ELF-1 (cell line): ENCODE measurements around the gene MPDZ.
"Not testable (repeated sequence)": the region's sequence is repeated elsewhere in the genome, so short reads cannot be mapped to it uniquely, and the experiment has no call there.

Source experiments
- DNase-seq: peaks from one replicate; pipeline ENCODE4 v3.0.0-alpha.2; 2016; ENCODE audit warnings: low read depth, low spot score

Gene MPDZ

DNA sequence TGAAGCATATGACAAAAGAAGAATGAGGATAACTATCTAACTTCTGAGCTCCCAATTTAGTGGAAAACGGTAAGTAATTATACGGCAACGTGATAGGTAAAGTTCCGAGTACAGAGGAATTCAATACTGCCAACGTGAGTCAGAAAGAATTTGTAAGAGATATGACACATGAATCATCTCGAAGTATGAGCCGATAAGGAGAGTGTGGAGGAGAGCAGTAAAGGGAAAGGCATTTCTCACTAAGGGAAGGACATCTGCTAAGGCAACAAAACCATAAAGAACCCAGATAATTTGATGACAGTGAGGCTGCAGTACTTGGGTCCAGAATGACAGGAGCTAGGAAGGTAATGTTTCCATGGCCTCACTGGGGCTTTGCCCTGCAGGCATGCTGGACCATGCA is 11.0 kb downstream of the MPDZ start:
- DNase-seq, result no peak

DNA sequence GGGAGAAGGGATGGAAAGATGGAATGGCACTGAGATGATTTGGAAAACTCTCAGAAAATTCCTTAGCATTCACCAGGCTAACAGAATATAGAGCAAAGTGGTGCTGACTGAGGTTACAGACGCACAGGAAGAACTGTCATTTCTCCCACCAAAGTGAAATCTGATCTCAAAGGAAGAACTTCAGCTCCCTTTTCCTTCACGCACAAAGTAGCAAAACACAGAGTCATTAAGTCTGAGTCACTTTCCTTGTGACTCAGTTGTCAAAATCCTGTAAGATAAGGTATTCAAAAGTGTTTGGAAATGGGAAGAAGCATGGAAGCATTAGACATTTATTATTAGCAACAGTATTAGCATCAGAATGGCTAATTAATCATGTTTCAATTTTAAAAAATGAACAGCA is 11.7 kb downstream of the MPDZ start:
- peak; percentile 21 for DNase-seq

GRCh38 chr9:13266167-13266566 is 13.3 kb downstream of the MPDZ start:
- DNase-seq, result no peak

GRCh38 chr9:13264788-13265187 is 14.7 kb downstream of the MPDZ start:
- DNase-seq, result no peak

- DNase-seq, result no peak
These were observed 16.0 kb downstream of the MPDZ start for GRCh38 chr9:13263511-13263910.

- DNase-seq, result no peak
These were observed 26.6 kb downstream of the MPDZ start for GRCh38 chr9:13252852-13253251.

- DNase-seq, result no peak
These were observed 35.3 kb downstream of the MPDZ start for GRCh38 chr9:13244181-13244580.

DNA sequence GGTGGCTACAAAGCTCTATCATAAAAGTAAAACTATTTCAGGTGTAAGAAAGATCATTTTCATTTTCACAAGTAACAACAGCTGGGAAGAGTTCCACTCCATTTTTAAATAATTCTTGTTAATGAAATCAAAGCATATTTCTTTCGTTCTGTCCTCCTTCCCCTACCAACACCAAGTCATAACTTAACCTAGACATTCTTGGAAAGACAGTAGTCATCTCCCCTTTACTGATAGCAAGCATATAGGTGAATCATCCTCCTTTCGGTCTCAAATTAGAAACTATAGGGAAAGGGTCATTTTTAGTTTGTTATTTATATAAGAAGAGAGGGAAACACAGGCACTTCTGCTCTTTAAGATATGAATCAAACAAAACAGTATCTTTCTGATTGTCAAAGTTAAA is 38.2 kb downstream of the MPDZ start:
- no peak for DNase-seq

GRCh38 chr9:13239660-13240059 is 39.8 kb downstream of the MPDZ start:
- no peak for DNase-seq

DNA sequence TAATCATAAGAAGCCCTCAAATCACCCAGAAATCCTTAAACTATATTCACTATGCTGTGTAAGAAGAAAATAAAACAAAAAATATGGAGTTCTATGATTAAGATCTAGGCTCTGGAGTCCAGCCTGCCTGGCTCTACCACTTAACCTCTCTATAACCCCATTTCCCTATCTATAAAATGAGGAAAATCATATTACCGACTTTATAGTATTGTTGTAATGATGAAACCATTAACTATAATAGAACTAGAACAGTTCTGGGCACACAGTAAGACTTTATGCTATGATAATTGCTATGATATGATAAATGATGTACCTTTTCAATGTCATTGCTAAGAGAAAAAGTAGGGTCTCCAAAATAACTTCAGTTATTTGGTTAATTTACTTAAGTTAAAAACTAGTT is 40.3 kb downstream of the MPDZ start:
- DNase-seq, result no peak

DNA sequence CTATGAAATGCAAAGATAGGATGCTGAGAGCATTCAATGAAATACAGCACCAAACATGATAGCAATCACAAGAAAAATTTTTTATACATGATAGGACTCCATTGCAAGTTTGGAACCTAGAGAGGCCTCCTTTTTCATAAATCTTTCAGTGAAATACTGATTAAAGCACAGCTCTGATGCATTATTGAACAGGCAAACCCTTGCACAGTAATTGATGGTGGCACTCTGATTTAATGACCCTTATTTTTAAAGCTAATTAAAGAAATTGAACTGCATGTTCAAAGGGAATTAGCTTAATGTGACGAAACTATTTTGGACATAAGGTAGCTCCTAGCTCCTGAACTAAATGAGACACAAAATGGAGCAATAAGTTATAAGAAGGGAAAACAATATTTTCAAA is 44.6 kb downstream of the MPDZ start:
- no peak for DNase-seq

GRCh38 chr9:13228431-13228830 is 51.1 kb downstream of the MPDZ start:
- no peak for DNase-seq

- no peak for DNase-seq
These were observed 55.1 kb downstream of the MPDZ start for GRCh38 chr9:13224366-13224765.

- DNase-seq, result not testable (repeated sequence)
These were observed 56.8 kb downstream of the MPDZ start for GRCh38 chr9:13222733-13223132.

DNA sequence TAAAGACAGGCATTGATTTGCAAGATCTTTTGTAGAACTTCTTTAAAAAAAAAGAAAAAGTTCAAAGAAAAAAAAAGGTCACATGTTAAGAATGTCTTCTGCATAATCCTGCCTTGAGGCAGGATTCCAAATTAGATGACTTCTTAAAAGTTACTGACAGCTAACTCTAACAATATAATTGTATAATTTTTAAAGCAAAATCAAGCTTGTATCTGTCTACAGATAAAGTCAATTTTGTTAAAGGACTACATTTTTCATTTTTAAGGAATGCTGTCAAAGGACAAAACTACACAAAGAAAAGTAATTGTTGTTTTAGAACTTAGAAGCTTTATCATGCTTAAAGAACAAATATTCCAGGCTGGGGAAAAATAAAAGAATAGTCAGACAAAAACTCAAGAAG is 57.8 kb downstream of the MPDZ start:
- no peak for DNase-seq

DNA sequence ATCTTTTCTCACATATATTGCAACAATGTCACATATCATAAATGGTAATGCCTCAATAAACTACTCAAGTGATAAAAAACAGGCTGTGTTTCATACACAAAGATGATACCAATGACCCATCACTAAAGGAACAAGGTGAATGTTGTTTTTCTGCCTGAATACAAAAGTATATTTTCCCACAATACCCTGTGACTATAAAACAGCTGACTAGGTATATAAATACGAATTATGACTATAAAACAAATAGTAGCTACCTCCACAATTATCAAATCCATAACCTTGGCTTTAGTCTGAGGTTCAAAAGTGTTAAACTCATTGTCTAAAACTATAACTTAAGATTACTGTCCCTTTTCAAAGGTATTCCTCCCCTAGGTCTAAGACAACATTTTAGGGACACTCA is 58.7 kb downstream of the MPDZ start:
- no peak for DNase-seq

GRCh38 chr9:13215791-13216554 is 63.5 kb downstream of the MPDZ start:
- DNase-seq, result no peak

DNA sequence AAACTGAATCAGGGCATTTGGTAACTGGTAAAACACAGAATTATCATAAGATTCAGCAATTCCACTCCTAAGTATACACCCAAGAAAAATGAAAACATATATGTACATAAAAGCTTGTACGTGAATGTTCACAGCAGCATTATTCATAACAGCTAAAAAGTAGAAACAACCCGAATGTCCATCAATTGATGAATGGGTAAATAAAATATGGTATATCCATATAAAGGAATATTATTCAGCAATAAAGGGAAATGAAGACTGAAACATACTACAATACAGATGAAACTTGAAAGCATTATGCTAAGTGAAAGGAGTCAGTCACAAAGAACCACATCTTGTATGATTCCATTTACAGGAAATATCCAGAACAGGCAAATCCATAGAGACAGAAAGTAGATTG is 65.5 kb downstream of the MPDZ start:
- DNase-seq, result no peak

GRCh38 chr9:13213337-13213736 is 66.2 kb downstream of the MPDZ start:
- no peak for DNase-seq

GRCh38 chr9:13210306-13210705 is 69.2 kb downstream of the MPDZ start:
- no peak for DNase-seq

- no peak for DNase-seq
These were observed 70.0 kb downstream of the MPDZ start for GRCh38 chr9:13209498-13209897.

DNA sequence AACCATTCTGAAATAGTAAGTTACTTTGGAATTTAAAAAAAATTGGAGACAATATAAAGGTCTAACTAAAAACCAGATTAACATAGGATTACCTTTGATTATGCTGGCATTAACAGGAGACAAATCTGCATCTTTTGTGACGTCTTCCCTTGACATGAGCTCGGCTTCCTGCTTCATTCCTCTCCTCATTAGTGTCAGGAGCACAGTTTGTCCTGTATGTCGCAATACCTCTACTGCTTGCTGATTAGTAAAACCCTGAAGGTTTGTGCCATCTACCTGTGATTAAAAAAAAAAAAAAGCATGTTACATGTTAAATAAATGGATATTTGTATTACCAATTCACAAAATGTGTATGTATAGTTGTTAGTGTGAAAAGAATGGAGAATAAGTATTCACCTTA is 73.7 kb downstream of the MPDZ start:
- no peak for DNase-seq

- no peak for DNase-seq
These were observed 89.5 kb downstream of the MPDZ start for GRCh38 chr9:13190040-13190439.

GRCh38 chr9:13189362-13189761 is 90.1 kb downstream of the MPDZ start:
- no peak for DNase-seq
